IMR-90 (cell line): ENCODE results near the gene MAP1LC3B. TPM values are rescaled to one million over a fixed set of nuclear protein-coding genes. Genes with fewer than 3 reads are reported as not detected.

Experiments used
- ATAC-seq: fragments of 200-7000 bp; cut with Tn5 transposase; 2 replicates; pipeline ENCODE4 v1.9.1; 2020; ENCODE audit warnings: low read depth, mild to moderate bottlenecking, moderate library complexity
- BruUV-seq: library from RNA; stranded (reverse); fragments of 400-500 nt; replicated peaks from 2 replicates; lab custom pipeline; 2021; lab: Mats Ljungman, UMichigan
- CTCF ChIA-PET: fragments of 300-600 bp; formaldehyde crosslinking; extraction: SDS; loops from one replicate; lab custom pipeline; 2021; ENCODE audit warnings: antibody characterized with exemption; lab: Yijun Ruan, JAX
- POLR2A ChIA-PET: fragments of 300-600 bp; sonication (Branson Sonifier 250); formaldehyde crosslinking; loops from one replicate; lab custom pipeline; 2022; ENCODE audit warnings: antibody characterized with exemption; ENCODE audit not compliant: unreplicated experiment; lab: Charles Lee
- DNase-seq: peaks from one replicate; pipeline ENCODE4 v3.0.0; 2013
- H2AFZ ChIP-seq: replicated peaks from 2 replicates; pipeline ENCODE3; 2013; ENCODE audit warnings: low read length, mild to moderate bottlenecking; ENCODE audit not compliant: poor library complexity
- H2AK5ac ChIP-seq: 2 replicates; pipeline ENCODE4 v1.6.1; 2013; ENCODE audit warnings: low read depth, low read length, inconsistent platforms
- H2AK9ac ChIP-seq: replicated peaks from 2 replicates; pipeline ENCODE3; 2013; ENCODE audit warnings: mild to moderate bottlenecking, low read depth, low read length, moderate library complexity; ENCODE audit not compliant: poor library complexity
- H2BK120ac ChIP-seq: 2 replicates; pipeline ENCODE4 v1.6.1; 2013; ENCODE audit warnings: low read depth, low read length, inconsistent platforms
- H2BK15ac ChIP-seq: 3 replicates; pipeline ENCODE4 v1.6.1; 2013; ENCODE audit warnings: low read depth, low read length, inconsistent platforms
- H2BK20ac ChIP-seq: 2 replicates; pipeline ENCODE4 v1.6.1; 2013; ENCODE audit warnings: low read depth, mild to moderate bottlenecking, inconsistent platforms, low read length, moderate library complexity
- H2BK5ac ChIP-seq: 2 replicates; pipeline ENCODE4 v1.6.1; 2013; ENCODE audit warnings: mild to moderate bottlenecking, low read depth, low read length, inconsistent platforms; ENCODE audit not compliant: poor library complexity, severe bottlenecking
- H3K14ac ChIP-seq: replicated peaks from 2 replicates; pipeline ENCODE4 v1.6.1; 2013; ENCODE audit warnings: low read depth, low read length, inconsistent platforms
- H3K18ac ChIP-seq: 2 replicates; pipeline ENCODE4 v1.6.1; 2013; ENCODE audit warnings: low read depth, low read length, control low read depth
- H3K23ac ChIP-seq: 2 replicates; pipeline ENCODE4 v1.6.1; 2013; ENCODE audit warnings: low read depth, low read length, inconsistent platforms
- H3K27ac ChIP-seq: 2 replicates; pipeline ENCODE4 v1.5.1; 2013; ENCODE audit warnings: mild to moderate bottlenecking, control low read depth, low read length; ENCODE audit not compliant: insufficient read depth
- H3K27me3 ChIP-seq: 2 replicates; pipeline ENCODE4 v1.6.1; 2013; ENCODE audit warnings: low read length; ENCODE audit not compliant: control insufficient read depth, insufficient read depth
- H3K36me3 ChIP-seq: 2 replicates; pipeline ENCODE4 v1.6.1; 2013; ENCODE audit warnings: low read length, mixed read lengths; ENCODE audit not compliant: control insufficient read depth, insufficient read depth
- H3K4ac ChIP-seq: 2 replicates; pipeline ENCODE4 v1.6.1; 2013; ENCODE audit warnings: low read depth, low read length, inconsistent platforms
- H3K4me1 ChIP-seq: 2 replicates; pipeline ENCODE4 v1.6.1; 2013; ENCODE audit warnings: low read length, mixed read lengths; ENCODE audit not compliant: control insufficient read depth, insufficient read depth
- H3K4me2 ChIP-seq: 2 replicates; pipeline ENCODE4 v1.6.1; 2013; ENCODE audit warnings: low read depth, mild to moderate bottlenecking, control low read depth, low read length, moderate library complexity
- H3K4me3 ChIP-seq: 2 replicates; pipeline ENCODE4 v1.5.1; 2013; ENCODE audit warnings: low read depth, mild to moderate bottlenecking, control low read depth, low read length, moderate library complexity; ENCODE audit not compliant: insufficient read depth
- H3K56ac ChIP-seq: 2 replicates; pipeline ENCODE4 v1.6.1; 2013; ENCODE audit warnings: low read length, inconsistent platforms; ENCODE audit not compliant: insufficient read depth; ENCODE audit errors: extremely low read depth
- H3K79me1 ChIP-seq, 2 experiments: 2 replicates each; pipeline ENCODE4 v1.6.1; 2013; ENCODE audit warnings: low read length in 2 of 2, inconsistent platforms in 1 of 2, low read depth in 1 of 2
- H3K9ac ChIP-seq: 2 replicates; pipeline ENCODE4 v1.6.1; 2013; ENCODE audit warnings: low read depth, low read length, control low read depth
- H3K9me1 ChIP-seq: 2 replicates; pipeline ENCODE4 v1.6.1; 2013; ENCODE audit warnings: low read length, inconsistent platforms; ENCODE audit not compliant: insufficient read depth
- H3K9me3 ChIP-seq: 2 replicates; pipeline ENCODE4 v1.6.1; 2013; ENCODE audit warnings: low read length; ENCODE audit not compliant: control insufficient read depth, insufficient read depth
- H4K20me1 ChIP-seq: 2 replicates; pipeline ENCODE4 v1.6.1; 2013; ENCODE audit warnings: low read length, inconsistent platforms; ENCODE audit not compliant: insufficient read depth
- H4K5ac ChIP-seq: 2 replicates; pipeline ENCODE4 v1.6.1; 2013; ENCODE audit warnings: mild to moderate bottlenecking, low read depth, low read length, control low read depth
- H4K8ac ChIP-seq, 2 experiments: 2 replicates each; pipeline ENCODE4 v1.6.1; 2013; ENCODE audit warnings: low read depth in 2 of 2, low read length in 2 of 2, control low read depth in 1 of 2, inconsistent platforms in 1 of 2
- H4K91ac ChIP-seq: 2 replicates; pipeline ENCODE4 v1.6.1; 2013; ENCODE audit warnings: low read depth, low read length, inconsistent platforms; ENCODE audit not compliant: insufficient read depth
- BHLHE40 ChIP-seq: fragments of 150-350 bp; IDR thresholded peaks from 2 replicates; pipeline ENCODE4 v1.6.1; 2016; ENCODE audit warnings: mild to moderate bottlenecking, low read depth, low read length
- CHD1 ChIP-seq: IDR thresholded peaks from 2 replicates; pipeline ENCODE4 v1.6.1; 2012; ENCODE audit warnings: low read depth, low read length, improper control_type of control experiment
- RAD21 ChIP-seq: IDR thresholded peaks from 2 replicates; pipeline ENCODE4 v1.6.1; 2012; ENCODE audit warnings: low read length, improper control_type of control experiment
- RCOR1 ChIP-seq: IDR thresholded peaks from 2 replicates; pipeline ENCODE4 v1.6.1; 2012; ENCODE audit warnings: mild to moderate bottlenecking, low read length, improper control_type of control experiment; ENCODE audit not compliant: insufficient replicate concordance
- RFX5 ChIP-seq: IDR thresholded peaks from 2 replicates; pipeline ENCODE4 v1.8.0; 2012; ENCODE audit warnings: low read depth, mild to moderate bottlenecking, low read length, moderate library complexity
- SMC3 ChIP-seq: fragments of 150-350 bp; IDR thresholded peaks from 2 replicates; pipeline ENCODE4 v1.6.1; 2016; ENCODE audit warnings: low read depth, mild to moderate bottlenecking, antibody characterized with exemption, low read length, moderate library complexity
- WGBS, 2 experiments: methylation state at CpG; one replicate each; pipeline versions ENCODE4 v1.1.5 to v1.1.7; 2013; ENCODE audit warnings: missing lambda C conversion rate in 2 of 2; ENCODE audit not compliant: insufficient read length in 1 of 2; ENCODE audit errors: extremely low coverage in 2 of 2; 5-methylcytosine and 5-hydroxymethylcytosine counted together
- dilution Hi-C: fragments of 300-500 bp; cut with HindIII; formaldehyde crosslinking; loops from one replicate; pipeline ENCODE4 v1.14.3; 2018; ENCODE audit warnings: low sequenced_read_pairs; ENCODE audit not compliant: unreplicated experiment
- in situ Hi-C: fragments of 300-500 bp; cut with MboI; formaldehyde crosslinking; loops from 3 replicates; pipeline ENCODE4 v1.14.3; 2019; ENCODE audit warnings: low sequenced_read_pairs, inconsistent platforms, mixed read lengths
- intact Hi-C: fragments of 100-400 bp; cut with micrococcal nuclease; formaldehyde crosslinking; loops from 2 replicates; pipeline ENCODE4 v1.10.0; 2022
- polyA plus RNA-seq, 3 experiments: library from polyadenylated mRNA; depleted of rRNA; stranded (reverse); fragments of >200 nt; gene quantifications; 2 replicates each; pipeline ENCODE4 v1.2.3, GENCODE V29; 2012; ENCODE audit warnings: low replicate concordance in 1 of 3
- total RNA-seq: library from RNA; depleted of rRNA; stranded (reverse); fragments of >200 nt; gene quantifications from 2 replicates; pipeline ENCODE4 v1.2.3, GENCODE V29; 2012

MAP1LC3B gene
- total and polyA plus RNA-seq, 2 of the 4 experiments (the other 2 are of a cell fraction), result 23.5 to 57.7 TPM

DNA sequence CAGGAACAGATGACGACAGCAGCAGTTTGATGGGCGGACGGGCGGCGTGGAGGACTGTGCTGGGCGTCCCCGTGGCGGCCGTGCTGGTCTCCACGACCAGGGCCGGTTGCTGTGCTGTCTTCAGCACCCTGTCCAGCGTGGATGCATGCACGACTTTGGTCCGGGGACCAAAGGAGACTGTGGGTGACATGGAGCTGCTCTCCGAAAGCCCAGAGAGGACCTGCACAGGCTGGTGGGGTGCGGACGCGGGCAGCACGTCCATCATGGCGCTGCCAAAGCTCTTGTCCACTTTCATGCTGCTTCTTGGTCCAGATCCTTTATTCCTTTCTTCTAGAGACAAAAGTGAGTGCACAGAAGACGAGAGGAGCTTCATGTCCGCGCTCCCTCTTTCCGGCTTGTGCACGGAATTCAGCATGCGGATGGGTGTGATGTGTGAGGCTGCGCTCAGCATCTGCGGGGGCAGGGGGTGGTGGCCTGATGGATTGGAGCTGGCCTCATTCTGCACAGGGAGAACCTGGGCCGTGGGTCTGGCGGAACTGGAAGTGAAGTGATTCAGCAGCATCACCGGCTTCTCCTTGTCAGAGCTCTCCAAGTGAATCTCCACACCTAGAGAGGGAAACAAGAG, 20.3 kb downstream of the MAP1LC3B start:
- Histone ChIP-seq H2BK15ac (no peak overlapping the region), H4K8ac (no peak overlapping the region), H3K4me1 (no peaks in the 10 kb centered on the region), H3K36me3 (peaks cover 61% of the 10 kb centered on the region), H4K20me1 (peaks cover 18% of the 10 kb centered on the region), H3K27ac (no peak overlapping the region), H3K79me1 (peaks cover 0 to 3% of the 10 kb centered on the region in 2 experiments; a peak in 1 of 4 replicates), H2BK20ac (no peak overlapping the region), H2BK5ac (no peak overlapping the region), H3K4me3 (no peak overlapping the region), H2AK5ac (no peak overlapping the region), H2AFZ (no peak overlapping the region), H3K18ac (no peak overlapping the region), H2BK120ac (no peak overlapping the region), H4K5ac (no peak overlapping the region), H3K9ac (no peak overlapping the region), H3K9me3 (no peaks in the 10 kb centered on the region), H3K9me1 (no peaks in the 10 kb centered on the region), H3K14ac (no peak overlapping the region), H3K56ac (no peak overlapping the region), H3K23ac (no peak overlapping the region), H3K4me2 (no peak overlapping the region), H2AK9ac (no peak overlapping the region), H3K27me3 (no peaks in the 10 kb centered on the region), H3K4ac (no peak overlapping the region), H4K91ac (no peak overlapping the region)
- in situ Hi-C loops, result loop anchor here (25.0 kb wide), 1 partner anchor 350 kb away; the partner anchor contains the start of gene KLHDC4
- ChIA-PET POLR2A (no interaction called here), CTCF (interaction anchor here (0.7 to 1.1 kb wide), 2 partner anchors 16 to 159 kb away, joined by 3 to 5 read pairs; no protein-coding TSS in a partner anchor)
- ATAC-seq (no peak), DNase-seq (no peak)
- no peak for TF ChIP-seq RFX5
- no peak for TF ChIP-seq RCOR1
- TF ChIP-seq RAD21, result no peak
- no peak for TF ChIP-seq CHD1
- no peak for TF ChIP-seq SMC3
- TF ChIP-seq BHLHE40, result no peak
- dilution Hi-C loops, result no loop called here
- no TSS peak for BruUV-seq
- intact Hi-C loops, result no loop called here
- 87% methylated on average over 14 of the region's 31 CpGs; no CpG with 5 or more reads in 1 of the 2 experiments for WGBS, 2 experiments
